ENCODE measurements around the gene GDF15.
A peak's percentile ranks its signal among the peaks of the same experiment; 100 is the strongest.

GDF15 gene

DNA sequence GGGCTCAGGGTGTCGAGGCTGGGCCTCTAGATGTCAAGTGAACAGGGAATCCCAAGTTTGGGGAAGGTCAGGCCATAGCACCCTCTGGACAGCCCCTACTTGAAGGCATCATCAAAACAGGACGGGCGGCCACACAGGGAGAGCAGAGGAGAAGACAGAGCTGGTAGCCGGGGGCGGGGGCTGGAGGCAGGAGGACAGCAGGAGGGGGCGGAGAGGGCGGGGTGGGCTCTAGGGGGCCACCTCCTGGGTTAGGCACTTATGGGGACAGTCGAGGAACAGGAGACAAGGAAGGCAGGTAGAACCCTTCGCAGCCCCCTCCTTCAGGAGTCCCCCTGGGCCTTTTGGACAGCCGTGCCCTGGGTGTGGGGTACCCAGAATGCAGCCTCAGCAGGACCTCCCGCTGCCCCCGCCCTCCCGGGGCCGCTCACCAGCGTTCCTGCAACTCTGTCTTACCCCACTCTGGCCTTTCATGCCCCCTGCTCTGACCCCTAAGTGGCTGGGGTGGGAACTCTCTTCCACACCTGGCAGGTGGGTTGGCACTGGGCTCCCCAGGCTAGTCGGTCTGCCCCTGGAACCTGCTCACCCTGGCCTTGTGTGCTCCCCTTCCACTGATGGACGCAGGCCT lies 39.0 kb downstream of the GDF15 start:
- Histone ChIP-seq H3K36me3 (ENCODE audit: control insufficient read depth in 2 of 2, insufficient read depth in 2 of 2, low read length in 2 of 2) (peaks cover 0 to 3% of the 10 kb centered on the region in 2 donors), H3K4me3 (ENCODE audit: low read length in 2 of 2) (no peak overlapping the region), H3K27me3 (ENCODE audit: control insufficient read depth in 2 of 2, insufficient read depth in 2 of 2, low read length in 2 of 2) (no peaks in the 10 kb centered on the region), H3K9ac (ENCODE audit: low read depth in 1 of 2, low read length in 2 of 2) (no peak overlapping the region), H3K27ac (ENCODE audit: low read depth in 2 of 2, low read length in 2 of 2) (no peak overlapping the region), H3K4me1 (ENCODE audit: control insufficient read depth in 2 of 2, insufficient read depth in 2 of 2, low read length in 2 of 2) (peaks cover 21 to 30% of the 10 kb centered on the region in 2 donors), H3K9me3 (ENCODE audit: control insufficient read depth in 2 of 2, low read length in 2 of 2) (no peaks in the 10 kb centered on the region)

- no peak overlapping the region for H3K9ac ChIP-seq (ENCODE audit: low read depth in 1 of 2, low read length in 2 of 2)
- H3K4me1 ChIP-seq (ENCODE audit: control insufficient read depth in 2 of 2, insufficient read depth in 2 of 2, low read length in 2 of 2) = peaks cover 19 to 28% of the 10 kb centered on the region in 2 donors
Measured at GRCh38 chr19:18425515-18426415, 39.8 kb downstream of the GDF15 start.

GRCh38 chr19:18426416-18426767 lies 40.4 kb downstream of the GDF15 start:
- H3K9ac ChIP-seq (ENCODE audit: low read depth in 1 of 2, low read length in 2 of 2) = no peak overlapping the region
- no peaks in the 10 kb centered on the region for H3K9me3 ChIP-seq (ENCODE audit: control insufficient read depth in 2 of 2, low read length in 2 of 2)
- peaks cover 0 to 3% of the 10 kb centered on the region in 2 donors for H3K36me3 ChIP-seq (ENCODE audit: control insufficient read depth in 2 of 2, insufficient read depth in 2 of 2, low read length in 2 of 2)
- no peak overlapping the region for H3K4me3 ChIP-seq (ENCODE audit: low read length in 2 of 2)
- no peaks in the 10 kb centered on the region for H3K27me3 ChIP-seq (ENCODE audit: control insufficient read depth in 2 of 2, insufficient read depth in 2 of 2, low read length in 2 of 2)
- peak overlapping the region in 1 of 2 donors; percentile 38 for H3K27ac ChIP-seq (ENCODE audit: low read depth in 2 of 2, low read length in 2 of 2)
- peaks cover 18 to 24% of the 10 kb centered on the region in 2 donors for H3K4me1 ChIP-seq (ENCODE audit: control insufficient read depth in 2 of 2, insufficient read depth in 2 of 2, low read length in 2 of 2)

More at GRCh38 chr19:18425515-18426415, 39.8 kb downstream of the GDF15 start:
- H3K4me3 ChIP-seq (ENCODE audit: low read length in 2 of 2) = no peak overlapping the region
- peaks cover 0 to 3% of the 10 kb centered on the region in 2 donors for H3K36me3 ChIP-seq (ENCODE audit: control insufficient read depth in 2 of 2, insufficient read depth in 2 of 2, low read length in 2 of 2)
- no peaks in the 10 kb centered on the region for H3K9me3 ChIP-seq (ENCODE audit: control insufficient read depth in 2 of 2, low read length in 2 of 2)
- no peaks in the 10 kb centered on the region for H3K27me3 ChIP-seq (ENCODE audit: control insufficient read depth in 2 of 2, insufficient read depth in 2 of 2, low read length in 2 of 2)
- H3K27ac ChIP-seq (ENCODE audit: low read depth in 2 of 2, low read length in 2 of 2) = peak overlapping the region in 1 of 2 donors; percentile 38

DNA sequence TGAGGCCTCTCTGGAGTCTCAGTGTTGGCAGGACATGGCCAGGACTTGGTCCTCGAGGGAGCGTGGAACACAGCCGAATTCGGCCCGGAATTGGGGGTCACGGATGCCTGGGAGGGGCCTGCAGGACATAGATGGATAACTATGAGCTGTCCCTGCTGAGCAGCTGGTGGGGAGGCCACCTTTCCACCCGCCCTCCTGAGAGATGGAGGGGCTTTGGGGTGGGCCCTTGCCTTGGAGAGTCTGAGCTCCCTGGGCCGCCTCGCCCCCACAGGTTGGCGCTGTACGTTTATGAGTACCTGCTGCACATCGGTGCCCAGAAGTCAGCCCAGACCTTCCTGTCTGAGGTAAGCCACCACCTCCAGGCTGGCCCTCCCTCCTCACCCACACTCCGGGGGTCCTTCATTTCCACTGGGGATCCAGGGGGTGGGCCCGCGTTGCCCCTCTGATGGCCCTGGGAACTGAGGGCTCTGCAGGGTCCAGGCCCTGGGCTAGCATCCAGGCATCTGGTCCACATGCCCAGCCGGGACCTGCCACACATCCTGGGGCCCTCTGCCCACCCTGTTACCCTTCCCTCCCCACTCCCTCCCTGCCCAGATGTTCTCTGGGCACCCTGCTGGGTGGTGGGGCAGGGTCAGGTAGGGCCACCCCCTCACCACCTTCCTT lies 41.3 kb downstream of the GDF15 start:
- H3K36me3 ChIP-seq (ENCODE audit: control insufficient read depth in 2 of 2, insufficient read depth in 2 of 2, low read length in 2 of 2) = peaks cover 0 to 3% of the 10 kb centered on the region in 2 donors
- peaks cover 18 to 23% of the 10 kb centered on the region in 2 donors for H3K4me1 ChIP-seq (ENCODE audit: control insufficient read depth in 2 of 2, insufficient read depth in 2 of 2, low read length in 2 of 2)

GRCh38 chr19:18427743-18428113 lies 41.8 kb downstream of the GDF15 start:
- H3K4me1 ChIP-seq (ENCODE audit: control insufficient read depth in 2 of 2, insufficient read depth in 2 of 2, low read length in 2 of 2) = peaks cover 18% of the 10 kb centered on the region in 2 donors
- H3K27me3 ChIP-seq (ENCODE audit: control insufficient read depth in 2 of 2, insufficient read depth in 2 of 2, low read length in 2 of 2) = no peaks in the 10 kb centered on the region
- H3K9me3 ChIP-seq (ENCODE audit: control insufficient read depth in 2 of 2, low read length in 2 of 2) = no peaks in the 10 kb centered on the region
- no peak overlapping the region for H3K4me3 ChIP-seq (ENCODE audit: low read length in 2 of 2)
- H3K27ac ChIP-seq (ENCODE audit: low read depth in 2 of 2, low read length in 2 of 2) = no peak overlapping the region
- no peak overlapping the region for H3K9ac ChIP-seq (ENCODE audit: low read depth in 1 of 2, low read length in 2 of 2)
- H3K36me3 ChIP-seq (ENCODE audit: control insufficient read depth in 2 of 2, insufficient read depth in 2 of 2, low read length in 2 of 2) = peaks cover 0 to 3% of the 10 kb centered on the region in 2 donors

More for the DNA sequence above, 41.3 kb downstream of the GDF15 start:
- H3K9ac ChIP-seq (ENCODE audit: low read depth in 1 of 2, low read length in 2 of 2) = no peak overlapping the region
- H3K27ac ChIP-seq (ENCODE audit: low read depth in 2 of 2, low read length in 2 of 2) = no peak overlapping the region
- H3K4me3 ChIP-seq (ENCODE audit: low read length in 2 of 2) = no peak overlapping the region
- H3K27me3 ChIP-seq (ENCODE audit: control insufficient read depth in 2 of 2, insufficient read depth in 2 of 2, low read length in 2 of 2) = no peaks in the 10 kb centered on the region
- H3K9me3 ChIP-seq (ENCODE audit: control insufficient read depth in 2 of 2, low read length in 2 of 2) = no peaks in the 10 kb centered on the region

- peaks cover 13 to 16% of the 10 kb centered on the region in 2 donors for H3K4me1 ChIP-seq (ENCODE audit: control insufficient read depth in 2 of 2, insufficient read depth in 2 of 2, low read length in 2 of 2)
- peak overlapping the region; percentile 23 to 38 for H3K27ac ChIP-seq (ENCODE audit: low read depth in 2 of 2, low read length in 2 of 2)
- peak overlapping the region in 1 of 2 donors; percentile 31 for H3K4me3 ChIP-seq (ENCODE audit: low read length in 2 of 2)
- no peaks in the 10 kb centered on the region for H3K36me3 ChIP-seq (ENCODE audit: control insufficient read depth in 2 of 2, insufficient read depth in 2 of 2, low read length in 2 of 2)
- H3K9ac ChIP-seq (ENCODE audit: low read depth in 1 of 2, low read length in 2 of 2) = no peak overlapping the region
- H3K9me3 ChIP-seq (ENCODE audit: control insufficient read depth in 2 of 2, low read length in 2 of 2) = no peaks in the 10 kb centered on the region
- no peaks in the 10 kb centered on the region for H3K27me3 ChIP-seq (ENCODE audit: control insufficient read depth in 2 of 2, insufficient read depth in 2 of 2, low read length in 2 of 2)
Measured at GRCh38 chr19:18428173-18428786, 42.3 kb downstream of the GDF15 start.

DNA sequence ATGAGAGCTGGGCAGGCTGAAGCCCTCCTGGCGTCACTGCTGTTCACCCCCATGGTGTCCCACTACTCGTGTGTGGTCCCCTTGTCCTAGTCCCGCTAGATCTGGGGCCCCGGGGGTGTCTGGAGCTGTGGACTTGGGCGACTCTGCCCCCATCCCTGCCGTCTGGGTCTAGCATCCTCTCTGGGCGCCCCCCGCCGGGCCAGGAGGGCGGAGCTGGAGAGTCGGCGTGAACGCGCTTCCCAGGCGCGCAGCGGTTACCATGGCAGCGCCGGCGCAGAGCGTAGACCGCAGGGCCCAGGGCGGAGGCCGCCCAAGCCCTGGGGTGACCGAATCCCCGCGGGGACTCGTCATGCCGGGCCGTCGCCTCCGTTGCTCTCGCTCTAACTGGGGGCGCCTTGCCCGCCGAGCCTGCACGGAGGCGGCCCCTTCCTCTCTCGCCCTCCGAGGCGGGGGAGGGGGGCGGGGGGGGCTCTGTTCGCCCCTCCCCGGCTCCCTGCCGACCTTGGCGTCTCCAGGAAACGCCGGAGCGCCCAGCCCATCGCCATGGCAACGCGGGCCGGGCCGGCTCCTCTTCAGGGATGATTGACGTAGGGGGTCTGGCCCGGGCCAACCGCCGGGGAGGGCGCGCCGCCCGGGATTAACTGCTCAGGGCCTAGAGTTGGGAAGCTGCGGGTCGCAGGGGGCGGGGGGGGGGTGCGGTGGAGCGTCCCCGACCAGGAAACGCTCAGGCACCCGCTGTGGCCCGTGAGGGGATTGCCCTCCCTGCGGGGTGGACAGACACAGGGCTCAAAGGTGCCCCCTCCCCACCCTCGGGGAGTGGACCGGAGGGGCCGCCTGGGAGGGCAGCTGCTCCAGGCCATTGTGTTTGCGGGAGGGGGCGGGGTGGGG lies 43.1 kb downstream of the GDF15 start:
- H3K27ac ChIP-seq (ENCODE audit: low read depth in 2 of 2, low read length in 2 of 2) = peak overlapping the region; percentile 23 to 38
- H3K36me3 ChIP-seq (ENCODE audit: control insufficient read depth in 2 of 2, insufficient read depth in 2 of 2, low read length in 2 of 2) = no peaks in the 10 kb centered on the region
- H3K9ac ChIP-seq (ENCODE audit: low read depth in 1 of 2, low read length in 2 of 2) = no peak overlapping the region
- H3K9me3 ChIP-seq (ENCODE audit: control insufficient read depth in 2 of 2, low read length in 2 of 2) = no peaks in the 10 kb centered on the region
- H3K27me3 ChIP-seq (ENCODE audit: control insufficient read depth in 2 of 2, insufficient read depth in 2 of 2, low read length in 2 of 2) = no peaks in the 10 kb centered on the region
- H3K4me1 ChIP-seq (ENCODE audit: control insufficient read depth in 2 of 2, insufficient read depth in 2 of 2, low read length in 2 of 2) = peaks cover 8 to 11% of the 10 kb centered on the region in 2 donors
- peak overlapping the region; percentile 11 to 31 for H3K4me3 ChIP-seq (ENCODE audit: low read length in 2 of 2)

GRCh38 chr19:18429717-18430416 lies 43.9 kb downstream of the GDF15 start:
- Histone ChIP-seq H3K27ac (ENCODE audit: low read depth in 2 of 2, low read length in 2 of 2) (peak overlapping the region in 1 of 2 donors; percentile 38), H3K9me3 (ENCODE audit: control insufficient read depth in 2 of 2, low read length in 2 of 2) (no peaks in the 10 kb centered on the region), H3K9ac (ENCODE audit: low read depth in 1 of 2, low read length in 2 of 2) (no peak overlapping the region), H3K36me3 (ENCODE audit: control insufficient read depth in 2 of 2, insufficient read depth in 2 of 2, low read length in 2 of 2) (no peaks in the 10 kb centered on the region), H3K4me3 (ENCODE audit: low read length in 2 of 2) (peak overlapping the region in 1 of 2 donors; percentile 13), H3K27me3 (ENCODE audit: control insufficient read depth in 2 of 2, insufficient read depth in 2 of 2, low read length in 2 of 2) (no peaks in the 10 kb centered on the region), H3K4me1 (ENCODE audit: control insufficient read depth in 2 of 2, insufficient read depth in 2 of 2, low read length in 2 of 2) (peaks cover 8 to 11% of the 10 kb centered on the region in 2 donors)

All from mucosa of rectum (tissue), 2 donors.